ENCODE results near the gene LEMD2.

Gene LEMD2

DNA sequence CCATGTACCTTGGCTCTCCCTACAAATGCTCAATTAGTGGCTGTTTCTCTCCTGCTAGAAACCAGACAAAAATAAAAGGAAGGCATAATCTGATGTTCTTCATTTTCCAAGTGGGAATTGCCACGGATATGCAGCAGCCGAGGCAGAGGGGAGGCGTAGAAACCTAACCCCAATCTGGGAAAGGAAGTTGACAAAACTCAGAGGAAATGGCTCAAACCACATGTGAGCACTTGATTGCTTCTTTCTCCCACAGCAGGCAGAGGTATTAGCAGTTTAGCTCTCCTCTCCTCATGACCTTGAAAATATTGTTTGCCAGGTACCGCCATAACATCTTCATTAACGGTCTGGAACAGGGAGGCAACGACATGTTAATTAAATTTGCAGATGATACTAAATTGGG, 18.7 kb upstream of the LEMD2 start:
- no peaks in the 10 kb centered on the region for H3K9me3 ChIP-seq (ENCODE audit: control insufficient read depth, low read length)
- no peak overlapping the region for H3K4me3 ChIP-seq (ENCODE audit: insufficient read depth, low read depth, low read length, poor library complexity, severe bottlenecking)
- peaks cover 3% of the 10 kb centered on the region for H3K27me3 ChIP-seq (replicated peaks; ENCODE audit: control insufficient read depth, insufficient read depth, low read length, poor library complexity, severe bottlenecking)
- H3K4me1 ChIP-seq (ENCODE audit: control insufficient read depth, insufficient read depth, low read length, poor library complexity, severe bottlenecking) = peaks cover 9% of the 10 kb centered on the region
- no peak overlapping the region for H3K27ac ChIP-seq (ENCODE audit: insufficient read depth, low read length, poor library complexity, severe bottlenecking)
- no peak for DNase-seq
- H3K36me3 ChIP-seq (ENCODE audit: control insufficient read depth, insufficient read depth, low read length) = no peaks in the 10 kb centered on the region

- DNase-seq = no peak
- H3K36me3 ChIP-seq (ENCODE audit: control insufficient read depth, insufficient read depth, low read length) = no peaks in the 10 kb centered on the region
- H3K27ac ChIP-seq (ENCODE audit: insufficient read depth, low read length, poor library complexity, severe bottlenecking) = no peak overlapping the region
- H3K4me3 ChIP-seq (ENCODE audit: insufficient read depth, low read depth, low read length, poor library complexity, severe bottlenecking) = no peak overlapping the region
- peaks cover 9% of the 10 kb centered on the region for H3K4me1 ChIP-seq (ENCODE audit: control insufficient read depth, insufficient read depth, low read length, poor library complexity, severe bottlenecking)
- no peaks in the 10 kb centered on the region for H3K27me3 ChIP-seq (replicated peaks; ENCODE audit: control insufficient read depth, insufficient read depth, low read length, poor library complexity, severe bottlenecking)
- no peaks in the 10 kb centered on the region for H3K9me3 ChIP-seq (ENCODE audit: control insufficient read depth, low read length)
Observed at GRCh38 chr6:33806841-33807240, 17.9 kb upstream of the LEMD2 start.

- Histone ChIP-seq H3K27me3 (replicated peaks; ENCODE audit: control insufficient read depth, insufficient read depth, low read length, poor library complexity, severe bottlenecking) (no peaks in the 10 kb centered on the region), H3K36me3 (ENCODE audit: control insufficient read depth, insufficient read depth, low read length) (no peaks in the 10 kb centered on the region), H3K9me3 (ENCODE audit: control insufficient read depth, low read length) (no peaks in the 10 kb centered on the region), H3K4me1 (ENCODE audit: control insufficient read depth, insufficient read depth, low read length, poor library complexity, severe bottlenecking) (peaks cover 9% of the 10 kb centered on the region), H3K27ac (ENCODE audit: insufficient read depth, low read length, poor library complexity, severe bottlenecking) (no peak within 1 kb of the TSS), H3K4me3 (ENCODE audit: insufficient read depth, low read depth, low read length, poor library complexity, severe bottlenecking) (no peak within 1 kb of the TSS)
- DNase-seq = no peak
Observed at GRCh38 chr6:33803571-33804053, 14.7 kb upstream of the LEMD2 start, which contains the start of gene MLN. TSS of gene MLN (minus strand) at chr6:33804003. CDS start at chr6:33801163, 2,840 bp downstream.

- Histone ChIP-seq H3K4me1 (ENCODE audit: control insufficient read depth, insufficient read depth, low read length, poor library complexity, severe bottlenecking) (peaks cover under 1% of the 10 kb centered on the region), H3K36me3 (ENCODE audit: control insufficient read depth, insufficient read depth, low read length) (no peaks in the 10 kb centered on the region), H3K27ac (ENCODE audit: insufficient read depth, low read length, poor library complexity, severe bottlenecking) (no peak overlapping the region), H3K4me3 (ENCODE audit: insufficient read depth, low read depth, low read length, poor library complexity, severe bottlenecking) (no peak overlapping the region), H3K9me3 (ENCODE audit: control insufficient read depth, low read length) (no peaks in the 10 kb centered on the region), H3K27me3 (replicated peaks; ENCODE audit: control insufficient read depth, insufficient read depth, low read length, poor library complexity, severe bottlenecking) (no peaks in the 10 kb centered on the region)
- DNase-seq = no peak
Observed at GRCh38 chr6:33802186-33802958, 13.4 kb upstream of the LEMD2 start.

GRCh38 chr6:33801611-33802010, 12.7 kb upstream of the LEMD2 start:
- Histone ChIP-seq H3K9me3 (ENCODE audit: control insufficient read depth, low read length) (no peaks in the 10 kb centered on the region), H3K4me1 (ENCODE audit: control insufficient read depth, insufficient read depth, low read length, poor library complexity, severe bottlenecking) (no peaks in the 10 kb centered on the region), H3K27me3 (replicated peaks; ENCODE audit: control insufficient read depth, insufficient read depth, low read length, poor library complexity, severe bottlenecking) (no peaks in the 10 kb centered on the region), H3K27ac (ENCODE audit: insufficient read depth, low read length, poor library complexity, severe bottlenecking) (no peak overlapping the region), H3K36me3 (ENCODE audit: control insufficient read depth, insufficient read depth, low read length) (no peaks in the 10 kb centered on the region), H3K4me3 (ENCODE audit: insufficient read depth, low read depth, low read length, poor library complexity, severe bottlenecking) (no peak overlapping the region)
- no peak for DNase-seq

- Histone ChIP-seq H3K4me3 (ENCODE audit: insufficient read depth, low read depth, low read length, poor library complexity, severe bottlenecking) (no peak overlapping the region), H3K36me3 (ENCODE audit: control insufficient read depth, insufficient read depth, low read length) (no peaks in the 10 kb centered on the region), H3K4me1 (ENCODE audit: control insufficient read depth, insufficient read depth, low read length, poor library complexity, severe bottlenecking) (no peaks in the 10 kb centered on the region), H3K27ac (ENCODE audit: insufficient read depth, low read length, poor library complexity, severe bottlenecking) (no peak overlapping the region), H3K9me3 (ENCODE audit: control insufficient read depth, low read length) (no peaks in the 10 kb centered on the region), H3K27me3 (replicated peaks; ENCODE audit: control insufficient read depth, insufficient read depth, low read length, poor library complexity, severe bottlenecking) (no peaks in the 10 kb centered on the region)
- DNase-seq = no peak
Observed at GRCh38 chr6:33800248-33800969, 11.5 kb upstream of the LEMD2 start.

GRCh38 chr6:33799454-33800113, 10.7 kb upstream of the LEMD2 start:
- no peaks in the 10 kb centered on the region for H3K36me3 ChIP-seq (ENCODE audit: control insufficient read depth, insufficient read depth, low read length)
- no peaks in the 10 kb centered on the region for H3K4me1 ChIP-seq (ENCODE audit: control insufficient read depth, insufficient read depth, low read length, poor library complexity, severe bottlenecking)
- no peaks in the 10 kb centered on the region for H3K27me3 ChIP-seq (replicated peaks; ENCODE audit: control insufficient read depth, insufficient read depth, low read length, poor library complexity, severe bottlenecking)
- no peaks in the 10 kb centered on the region for H3K9me3 ChIP-seq (ENCODE audit: control insufficient read depth, low read length)
- H3K27ac ChIP-seq (ENCODE audit: insufficient read depth, low read length, poor library complexity, severe bottlenecking) = no peak overlapping the region
- no peak overlapping the region for H3K4me3 ChIP-seq (ENCODE audit: insufficient read depth, low read depth, low read length, poor library complexity, severe bottlenecking)
- DNase-seq = no peak

DNA sequence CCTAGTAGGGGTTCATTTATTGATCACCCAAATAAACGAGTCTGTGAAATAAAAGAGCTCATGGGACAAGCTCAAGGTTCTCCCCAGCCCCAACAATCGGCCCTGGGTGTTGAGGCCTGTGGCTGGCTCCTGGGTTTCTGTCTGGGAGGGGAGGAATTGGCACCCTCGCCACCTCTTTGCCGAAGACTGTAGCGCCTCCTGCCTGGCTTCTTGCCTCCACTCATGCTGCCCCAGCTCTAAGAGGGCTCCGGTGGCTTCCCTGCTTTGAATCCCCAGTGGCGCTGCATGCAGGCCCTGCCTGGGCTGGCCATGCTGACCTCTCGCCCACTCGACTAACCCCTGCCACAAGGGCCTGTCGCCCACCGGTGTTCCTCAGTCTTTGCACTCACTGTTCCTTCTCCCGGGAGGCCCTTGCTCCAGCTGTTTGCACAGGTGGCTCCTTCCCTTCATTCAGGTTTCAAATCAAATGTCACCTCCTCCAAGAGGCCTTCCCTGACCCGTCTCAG, 9.5 kb upstream of the LEMD2 start:
- Histone ChIP-seq H3K4me3 (ENCODE audit: insufficient read depth, low read depth, low read length, poor library complexity, severe bottlenecking) (no peak overlapping the region), H3K36me3 (ENCODE audit: control insufficient read depth, insufficient read depth, low read length) (no peaks in the 10 kb centered on the region), H3K27ac (ENCODE audit: insufficient read depth, low read length, poor library complexity, severe bottlenecking) (no peak overlapping the region), H3K27me3 (replicated peaks; ENCODE audit: control insufficient read depth, insufficient read depth, low read length, poor library complexity, severe bottlenecking) (no peaks in the 10 kb centered on the region), H3K4me1 (ENCODE audit: control insufficient read depth, insufficient read depth, low read length, poor library complexity, severe bottlenecking) (no peaks in the 10 kb centered on the region), H3K9me3 (ENCODE audit: control insufficient read depth, low read length) (no peaks in the 10 kb centered on the region)
- no peak for DNase-seq

GRCh38 chr6:33797626-33798342, 8.9 kb upstream of the LEMD2 start:
- Histone ChIP-seq H3K27me3 (replicated peaks; ENCODE audit: control insufficient read depth, insufficient read depth, low read length, poor library complexity, severe bottlenecking) (no peaks in the 10 kb centered on the region), H3K4me1 (ENCODE audit: control insufficient read depth, insufficient read depth, low read length, poor library complexity, severe bottlenecking) (no peaks in the 10 kb centered on the region), H3K27ac (ENCODE audit: insufficient read depth, low read length, poor library complexity, severe bottlenecking) (no peak overlapping the region)

More at GRCh38 chr6:33797626-33798342, 8.9 kb upstream of the LEMD2 start:
- Histone ChIP-seq H3K36me3 (ENCODE audit: control insufficient read depth, insufficient read depth, low read length) (no peaks in the 10 kb centered on the region), H3K4me3 (ENCODE audit: insufficient read depth, low read depth, low read length, poor library complexity, severe bottlenecking) (no peak overlapping the region), H3K9me3 (ENCODE audit: control insufficient read depth, low read length) (no peaks in the 10 kb centered on the region)
- no peak for DNase-seq

Measured in effector memory CD4-positive, alpha-beta T cell (primary cell).